GM12878 (cell line): ENCODE results near the gene KCNA5. TPM values are rescaled to one million over a fixed set of nuclear protein-coding genes. Genes with fewer than 3 reads are reported as not detected.

Experiments
- ATAC-seq: fragments of 200-7000 bp; cut with Tn5 transposase; 3 replicates; pipeline ENCODE4 v1.9.1; 2020; ENCODE audit warnings: mild to moderate bottlenecking, moderate library complexity
- BruUV-seq: library from RNA; stranded (reverse); fragments of 400-500 nt; replicated peaks from 2 replicates; lab custom pipeline; 2021; lab: Mats Ljungman, UMichigan
- CTCF ChIA-PET: fragments of 300-600 bp; sonication (Branson Sonifier 250); formaldehyde crosslinking; extraction: SDS; loops from one replicate; lab custom pipeline; 2021; ENCODE audit warnings: inconsistent platforms; lab: Yijun Ruan, JAX
- POLR2A ChIA-PET: fragments of 350-600 bp; formaldehyde crosslinking; extraction: SDS; loops from one replicate; lab custom pipeline; 2021; ENCODE audit warnings: inconsistent platforms; lab: Charles Lee
- RAD21 ChIA-PET: fragments of 300-600 bp; sonication (Branson Sonifier 250); formaldehyde crosslinking; loops from one replicate; lab custom pipeline; 2023; ENCODE audit warnings: antibody characterized with exemption; ENCODE audit not compliant: unreplicated experiment; lab: Charles Lee
- SMC1A ChIA-PET: fragments of 300-600 bp; sonication (Branson Sonifier 250); formaldehyde crosslinking; loops from one replicate; lab custom pipeline; 2023; ENCODE audit not compliant: unreplicated experiment, uncharacterized antibody; lab: Charles Lee
- DNase-seq: peaks from one replicate; pipeline ENCODE4 v3.0.0-alpha.2; 2011; ENCODE audit warnings: low read depth, low spot score
- FAIRE-seq: peaks from 3 replicates; lab custom pipeline; 2011; peaks lifted over from hg19 to GRCh38; lab: Jason Lieb, UNC
- H2AFZ ChIP-seq: 2 replicates; pipeline ENCODE4 v1.6.0; 2011; ENCODE audit warnings: low read depth, low read length, control low read depth; ENCODE audit not compliant: control insufficient read depth
- H3K27ac ChIP-seq: 2 replicates; pipeline ENCODE4 v1.5.1; 2011; ENCODE audit warnings: control low read depth; ENCODE audit not compliant: control insufficient read depth, insufficient read depth
- H3K27me3 ChIP-seq, 2 experiments: replicated peaks in 1 of 2; 2 replicates each; pipeline versions ENCODE4 v1.6.0 to v1.6.1; 2011; ENCODE audit warnings: low read length in 1 of 2; ENCODE audit not compliant: control insufficient read depth in 2 of 2, insufficient read depth in 2 of 2
- H3K36me3 ChIP-seq, 2 experiments: 2 replicates each; pipeline ENCODE4 v1.5.1; 2011; ENCODE audit warnings: low read length in 1 of 2; ENCODE audit not compliant: control insufficient read depth in 2 of 2, insufficient read depth in 2 of 2
- H3K4me1 ChIP-seq: 2 replicates; pipeline ENCODE4 v1.6.1; 2011; ENCODE audit warnings: mild to moderate bottlenecking, low read length, moderate library complexity, mixed read lengths; ENCODE audit not compliant: control insufficient read depth, insufficient read depth
- H3K4me2 ChIP-seq: 2 replicates; pipeline ENCODE4 v1.6.0; 2011; ENCODE audit warnings: control low read depth; ENCODE audit not compliant: control insufficient read depth, insufficient read depth
- H3K4me3 ChIP-seq: fragments of 200-600 bp; sonication (generic); 2 replicates; pipeline ENCODE4 v1.5.1; 2016
- H3K79me2 ChIP-seq: 2 replicates; pipeline ENCODE4 v1.6.0; 2011; ENCODE audit warnings: low read length; ENCODE audit not compliant: control insufficient read depth, insufficient read depth
- H3K9ac ChIP-seq: 2 replicates; pipeline ENCODE4 v1.8.0; 2011; ENCODE audit warnings: low read length, control low read depth, mixed read lengths; ENCODE audit not compliant: control insufficient read depth, insufficient read depth
- H3K9me3 ChIP-seq: replicated peaks from 3 replicates; pipeline ENCODE4 v1.5.1; 2011; ENCODE audit warnings: mild to moderate bottlenecking, low read length; ENCODE audit not compliant: control insufficient read depth, insufficient read depth
- H4K20me1 ChIP-seq: 2 replicates; pipeline ENCODE4 v1.6.0; 2011; ENCODE audit not compliant: control insufficient read depth, insufficient read depth
- CBX3 ChIP-seq: fragments of 200-600 bp; sonication (generic); IDR thresholded peaks from 2 replicates; pipeline ENCODE4 v1.6.1; 2016; ENCODE audit warnings: low read depth, borderline replicate concordance
- ETV6 ChIP-seq, 2 experiments: fragments of 450-650 bp in 1 of 2; IDR thresholded peaks in 1 of 2; conservative IDR thresholded peaks in 1 of 2; 2 replicates each; pipeline ENCODE4 v1.6.1; 2014; ENCODE audit warnings: antibody characterized with exemption in 1 of 2, borderline replicate concordance in 1 of 2, low read depth in 1 of 2, mild to moderate bottlenecking in 1 of 2, moderate library complexity in 1 of 2
- HDGF ChIP-seq: fragments of 450-650 bp; IDR thresholded peaks from 2 replicates; pipeline ENCODE4 v1.6.1; 2016; ENCODE audit warnings: antibody characterized with exemption
- KAT2A ChIP-seq: conservative IDR thresholded peaks from 2 replicates; pipeline ENCODE4 v1.6.1; 2011; ENCODE audit warnings: low read depth, low read length; ENCODE audit not compliant: control insufficient read depth
- NFIC ChIP-seq: IDR thresholded peaks from 2 replicates; pipeline ENCODE4 v1.6.1; 2012; ENCODE audit warnings: low read depth, mild to moderate bottlenecking, inconsistent platforms, low read length, moderate library complexity
- REST ChIP-seq: IDR thresholded peaks from 2 replicates; pipeline ENCODE4 v1.6.1; 2012; ENCODE audit warnings: mild to moderate bottlenecking, low read depth, low read length
- ZNF24 ChIP-seq: fragments of 450-650 bp; IDR thresholded peaks from 2 replicates; pipeline ENCODE4 v1.6.1; 2017; ENCODE audit warnings: antibody characterized with exemption, mild to moderate bottlenecking
- WGBS: methylation state at CpG from one replicate; pipeline ENCODE4 v1.1.6; 2016; ENCODE audit warnings: low lambda C conversion rate; ENCODE audit not compliant: insufficient replicate concordance, insufficient coverage; ENCODE audit errors: missing lambda C conversion rate; 5-methylcytosine and 5-hydroxymethylcytosine counted together
- in situ Hi-C: fragments of 300-500 bp; cut with MboI; formaldehyde crosslinking; loops from 9 replicates; pipeline ENCODE4 v1.14.3; 2018; ENCODE audit warnings: mixed read lengths
- intact Hi-C: fragments of 100-400 bp; cut with micrococcal nuclease; formaldehyde crosslinking; loops from one replicate; pipeline ENCODE4 v1.14.2; 2022; ENCODE audit not compliant: unreplicated experiment
- polyA plus RNA-seq, 11 experiments: library from polyadenylated mRNA; depleted of rRNA in 4 of 11; unstranded in 6 of 11; stranded (reverse) in 5 of 11; fragments of >200 nt; fragmentation: Nextera tagmentation in 4 of 11; fragmentation: Illumina TruSeq in 1 of 11; extraction: Ambion mirVana in 4 of 11; extraction: Trizol in 1 of 11; gene quantifications; 1 replicate in 1 of 11; 2 replicates in 10 of 11; pipeline versions ENCODE4 v1.2.1 to v1.2.3, GENCODE V29; 2011 to 2016; ENCODE audit warnings: inconsistent platforms in 2 of 11, missing spikeins in 2 of 11, low read depth in 1 of 11
- total RNA-seq, 4 experiments: library from RNA; depleted of rRNA in 3 of 4; stranded (reverse); fragments of >200 nt in 3 of 4; fragmentation: Illumina TruSeq in 1 of 4; extraction: Trizol in 1 of 4; gene quantifications; 2 replicates each; pipeline versions ENCODE4 v1.2.1 to v1.2.3, GENCODE V29; 2013 to 2021

Gene KCNA5
- total and polyA plus RNA-seq, 10 of the 15 experiments (the other 5 are each of a cell fraction or from before 2014, with no cell fraction given), result 0.11 to 0.56 (median 0.19) TPM; not detected in 4

DNA sequence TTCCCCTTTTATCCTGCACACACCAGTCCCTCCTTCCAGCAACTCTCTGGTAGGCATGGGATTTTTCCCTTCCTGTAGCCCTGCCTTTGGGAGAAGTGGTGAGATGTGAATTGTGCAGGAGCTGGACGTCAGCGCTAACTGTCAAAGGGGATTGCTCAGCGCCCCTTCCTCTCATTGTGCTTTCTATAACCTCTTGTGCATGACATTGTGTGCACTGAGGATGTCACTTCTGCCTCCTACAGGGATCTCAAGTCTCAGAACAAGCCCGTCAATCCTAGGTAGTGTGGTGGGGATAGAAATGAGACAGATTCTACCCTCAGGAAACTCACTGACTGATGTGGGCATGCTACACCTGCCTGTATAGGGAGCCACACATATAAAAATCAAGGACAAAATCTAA is 8.7 kb downstream of the KCNA5 start:
- RAD21 ChIA-PET, result no interaction called here
- BruUV-seq, result no TSS peak
- Histone ChIP-seq H3K36me3 (no peaks in the 10 kb centered on the region), H4K20me1 (no peaks in the 10 kb centered on the region), H3K27me3 (no peaks in the 10 kb centered on the region; a peak in 1 of 4 replicates), H3K9me3 (peaks cover 2% of the 10 kb centered on the region; the same call in 2 of the 3 replicates), H3K27ac (peak overlapping the region; percentile 18), H3K4me2 (peak overlapping the region; percentile 97), H3K79me2 (no peaks in the 10 kb centered on the region), H2AFZ (no peak overlapping the region), H3K9ac (no peak overlapping the region; the same call in 1 of the 2 replicates), H3K4me1 (peaks cover 43% of the 10 kb centered on the region), H3K4me3 (no peak overlapping the region)
- CTCF ChIA-PET, result no interaction called here
- ATAC-seq (peak; percentile 21; the same call in 1 of the 3 replicates), DNase-seq (no peak), FAIRE-seq (no peak)
- in situ Hi-C loops (no loop called here), intact Hi-C loops (no loop called here)
- POLR2A ChIA-PET, result no interaction called here
- SMC1A ChIA-PET, result interaction anchor here (0.6 kb wide), 1 partner anchor 20 kb away, joined by 3 read pairs; no protein-coding TSS in a partner anchor
- 59% methylated on average over 4 of the region's 4 CpGs for WGBS
- 0 out of 2 replicates have a peak, but pooled peaks have one; percentile 3 for TF ChIP-seq NFIC
- TF ChIP-seq ZNF24, result no peak
- no peak for TF ChIP-seq KAT2A

- in situ Hi-C loops (no loop called here), intact Hi-C loops (no loop called here)
- SMC1A ChIA-PET, result interaction anchor here (0.7 kb wide), 1 partner anchor 19 kb away, joined by 3 read pairs; no protein-coding TSS in a partner anchor
- Histone ChIP-seq H3K36me3 (no peaks in the 10 kb centered on the region), H3K4me3 (no peak overlapping the region), H3K4me2 (no peak overlapping the region), H3K4me1 (no peaks in the 10 kb centered on the region; the same call in none of the 2 replicates), H2AFZ (no peak overlapping the region), H4K20me1 (no peaks in the 10 kb centered on the region), H3K79me2 (no peaks in the 10 kb centered on the region), H3K27me3 (peaks cover 0 to 2% of the 10 kb centered on the region in 2 experiments; a peak in 2 of 4 replicates), H3K9me3 (no peaks in the 10 kb centered on the region), H3K9ac (no peak overlapping the region), H3K27ac (no peak overlapping the region)
- TF ChIP-seq ETV6 (conservative IDR thresholded peaks at IDR 0.05 in 1 of 2, IDR thresholded peaks at IDR 0.05 in 1 of 2; ENCODE audit: borderline replicate concordance in 1 of 2, low read depth in 1 of 2), result no peak
- TF ChIP-seq CBX3, result no peak
- TF ChIP-seq HDGF, result no peak
- TF ChIP-seq REST, result no peak
- CTCF ChIA-PET, result interaction anchor here (1.0 kb wide), 1 partner anchor 12 kb away, joined by 3 read pairs; no protein-coding TSS in a partner anchor
- DNase-seq, result no peak
- RAD21 ChIA-PET, result no interaction called here
- ATAC-seq, result peak; percentile 88
- no peak for FAIRE-seq
- 31% methylated on average over 6 of the region's 6 CpGs for WGBS
- no TSS peak for BruUV-seq
- POLR2A ChIA-PET, result no interaction called here
These were observed 15.7 kb downstream of the KCNA5 start for GRCh38 chr12:5059358-5059757.
